Measurements from ENCODE around the gene SLC16A11.

DNA sequence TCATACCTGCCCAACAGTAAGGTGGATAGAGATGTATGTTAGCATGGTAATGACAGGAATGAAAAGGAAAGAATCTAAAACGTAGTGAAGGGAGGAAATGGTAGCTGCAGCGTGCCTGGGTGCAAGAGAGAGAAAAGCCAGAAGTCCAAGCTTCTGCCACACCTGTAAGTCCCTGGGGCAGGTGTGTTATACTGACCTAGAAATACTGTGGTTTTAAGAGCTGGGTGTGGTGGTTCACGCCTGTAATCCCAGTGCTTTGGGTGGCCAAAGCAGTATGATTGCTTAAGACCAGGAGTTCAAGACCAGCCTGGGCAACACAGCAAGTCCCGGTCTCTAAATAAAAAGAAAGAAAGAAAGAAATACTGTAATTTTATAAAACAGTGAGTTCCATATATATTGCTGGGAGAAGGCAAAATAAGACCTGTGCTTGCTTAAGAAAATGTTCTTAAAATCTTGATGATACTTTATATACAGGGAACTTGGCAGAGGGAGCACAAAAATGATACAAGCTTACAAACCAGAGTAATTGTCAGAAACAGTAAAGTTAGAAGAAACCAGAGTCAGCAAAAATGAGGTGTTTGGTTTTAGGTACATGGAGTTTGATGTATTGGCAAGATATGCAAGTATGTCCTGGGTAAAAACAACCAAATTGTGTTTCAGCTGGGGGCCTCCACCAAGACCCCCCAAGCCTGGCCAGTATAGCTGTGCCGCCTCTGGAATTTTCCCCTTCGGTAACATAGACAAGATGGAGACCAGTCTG is 41.4 kb downstream of the SLC16A11 start:
- TF ChIP-seq CTCF (optimal IDR thresholded peaks at IDR 0.05 in 1 of 3, IDR thresholded peaks at IDR 0.05 in 1 of 3, conservative IDR thresholded peaks at IDR 0.05 in 1 of 3; ENCODE audit: extremely low read depth in 1 of 3, insufficient read depth in 2 of 3, low read length in 3 of 3), result no peak
- TF ChIP-seq EZH2 (IDR thresholded peaks at IDR 0.05; ENCODE audit: low read length), result no peak

All from keratinocyte (primary cell).